ENCODE results near the gene CERS1.

The CERS1 gene

DNA sequence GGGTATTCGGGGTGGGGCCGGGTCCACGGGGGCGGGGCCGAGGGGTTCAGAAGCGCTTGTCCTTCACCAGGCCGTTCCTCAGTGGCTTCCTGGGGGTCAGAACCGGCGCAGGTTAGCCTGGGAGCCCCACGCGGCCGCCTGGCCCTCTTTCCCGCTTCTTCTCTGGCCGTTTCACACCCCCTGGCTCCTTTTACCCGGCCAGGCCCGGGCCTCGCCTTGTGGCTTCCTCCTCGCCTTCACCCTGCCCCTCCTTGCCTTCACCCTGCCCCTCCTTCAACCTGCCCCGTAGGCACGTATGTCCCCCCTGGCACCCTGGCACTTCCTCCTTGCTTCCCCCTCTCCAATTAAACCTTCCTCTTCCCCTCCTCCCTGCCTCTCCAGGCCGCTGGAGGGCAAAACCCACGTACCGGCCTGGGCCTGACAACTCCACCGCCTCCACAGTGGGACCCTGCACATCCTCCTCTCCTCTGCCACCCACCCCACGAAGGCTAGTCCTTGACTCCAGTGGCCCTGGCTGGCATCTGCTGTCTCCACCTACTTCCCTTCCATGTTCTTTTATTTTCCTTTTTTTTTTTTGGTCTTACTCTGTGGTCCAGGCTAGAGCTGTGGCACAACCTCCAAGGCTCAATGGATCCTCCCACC, 25.3 kb downstream of the CERS1 start:
- DNase-seq (ENCODE audit: low read depth in 2 of 2): no peak

DNA sequence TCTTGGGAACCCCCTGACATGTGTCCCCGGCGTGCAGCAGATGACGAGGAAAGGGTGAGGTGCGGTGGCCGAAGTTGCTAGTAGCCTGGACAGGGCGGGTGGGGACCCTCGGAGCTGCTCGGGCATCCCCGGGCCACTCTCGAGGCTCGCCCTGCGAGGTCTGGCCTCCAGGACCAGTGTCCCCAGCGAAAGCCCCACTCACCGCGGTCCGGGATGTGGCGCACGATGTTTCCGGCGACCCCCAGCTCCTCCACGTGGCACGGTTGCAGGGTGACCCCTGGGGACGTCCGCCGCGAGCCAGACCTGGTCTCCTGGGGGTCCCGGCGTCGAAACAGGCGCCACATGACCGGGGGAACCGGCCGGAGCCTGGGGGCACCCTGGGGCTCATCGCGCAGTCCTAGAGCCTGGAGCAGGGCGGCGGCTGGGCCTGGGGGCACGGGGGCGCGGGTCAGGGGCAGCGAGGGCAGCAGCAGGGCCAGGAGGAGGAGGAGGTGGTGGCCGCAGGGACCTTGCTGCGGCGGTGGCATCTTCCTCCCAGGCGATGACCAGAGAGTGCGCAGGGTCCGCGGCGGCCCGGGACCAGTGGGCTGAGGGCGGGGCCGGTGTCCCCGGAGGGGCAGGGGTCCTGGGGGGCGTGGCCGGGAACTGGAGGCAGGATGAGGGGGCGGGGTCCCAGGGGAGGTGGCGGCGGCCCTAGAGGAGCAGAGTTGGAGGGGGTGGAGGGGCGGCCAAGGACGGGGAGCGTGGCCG, 26.0 kb downstream of the CERS1 start:
- DNase-seq (ENCODE audit: low read depth in 2 of 2): no peak

GRCh38 chr19:18869023-18869618, 26.8 kb downstream of the CERS1 start:
- DNase-seq (ENCODE audit: low read depth in 2 of 2): no peak

DNA sequence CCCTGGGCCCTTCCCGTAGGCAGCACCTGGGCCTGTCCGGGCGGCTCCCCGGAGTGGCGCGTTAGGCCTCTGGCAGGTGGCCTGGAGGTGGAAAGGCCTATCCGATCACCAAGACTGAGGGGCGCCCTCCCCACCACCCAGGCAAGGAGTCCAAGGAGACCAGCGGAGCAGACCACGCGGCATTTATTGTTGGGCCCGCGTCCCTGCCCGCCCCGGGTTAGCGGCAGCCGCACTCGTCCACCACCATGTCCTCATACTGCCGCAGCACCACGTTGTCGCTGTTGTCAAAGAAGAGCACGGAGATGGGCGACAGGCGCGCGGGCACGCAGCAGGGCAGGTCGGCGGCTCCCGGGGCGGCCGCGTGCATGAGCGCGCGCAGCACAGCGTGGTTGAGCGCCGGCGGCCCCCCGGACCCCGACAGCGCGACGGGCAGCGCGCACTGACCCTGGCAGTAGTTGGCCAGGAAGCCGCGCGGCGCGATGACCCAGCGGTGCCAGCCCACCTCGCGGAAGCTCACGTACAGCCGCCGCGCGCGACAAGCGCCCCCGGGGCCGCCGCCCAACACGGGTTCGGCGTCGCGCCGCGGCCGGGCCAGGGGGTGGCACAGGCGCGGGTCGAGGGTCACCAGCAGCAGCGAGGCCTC, 27.5 kb downstream of the CERS1 start:
- no peak for DNase-seq (ENCODE audit: low read depth in 2 of 2)

DNA sequence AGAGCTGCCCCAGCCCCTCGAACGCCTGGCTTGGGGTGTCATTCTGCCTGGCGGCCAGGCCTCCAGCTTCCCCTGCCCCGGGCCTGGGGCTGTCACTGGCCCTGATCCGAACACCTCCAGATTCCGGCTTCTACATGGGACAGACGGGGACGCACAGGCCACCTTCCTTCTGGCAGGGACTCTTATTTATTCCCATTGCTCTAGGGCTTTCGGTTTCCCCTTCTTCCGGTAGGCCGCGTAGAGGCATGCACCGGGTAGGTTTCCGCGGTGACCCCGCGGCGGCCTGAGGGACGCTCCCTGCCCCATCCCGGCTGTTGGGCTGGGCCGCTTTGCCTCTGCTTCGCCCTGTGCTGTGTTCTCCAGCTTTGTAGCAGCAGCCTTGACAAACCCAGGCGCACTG, 28.2 kb downstream of the CERS1 start:
- DNase-seq (ENCODE audit: low read depth in 2 of 2): no peak

GRCh38 chr19:18867199-18867598, 28.8 kb downstream of the CERS1 start:
- DNase-seq (ENCODE audit: low read depth in 2 of 2): no peak

GRCh38 chr19:18866800-18867123, 29.2 kb downstream of the CERS1 start:
- no peak for DNase-seq (ENCODE audit: low read depth in 2 of 2)

DNA sequence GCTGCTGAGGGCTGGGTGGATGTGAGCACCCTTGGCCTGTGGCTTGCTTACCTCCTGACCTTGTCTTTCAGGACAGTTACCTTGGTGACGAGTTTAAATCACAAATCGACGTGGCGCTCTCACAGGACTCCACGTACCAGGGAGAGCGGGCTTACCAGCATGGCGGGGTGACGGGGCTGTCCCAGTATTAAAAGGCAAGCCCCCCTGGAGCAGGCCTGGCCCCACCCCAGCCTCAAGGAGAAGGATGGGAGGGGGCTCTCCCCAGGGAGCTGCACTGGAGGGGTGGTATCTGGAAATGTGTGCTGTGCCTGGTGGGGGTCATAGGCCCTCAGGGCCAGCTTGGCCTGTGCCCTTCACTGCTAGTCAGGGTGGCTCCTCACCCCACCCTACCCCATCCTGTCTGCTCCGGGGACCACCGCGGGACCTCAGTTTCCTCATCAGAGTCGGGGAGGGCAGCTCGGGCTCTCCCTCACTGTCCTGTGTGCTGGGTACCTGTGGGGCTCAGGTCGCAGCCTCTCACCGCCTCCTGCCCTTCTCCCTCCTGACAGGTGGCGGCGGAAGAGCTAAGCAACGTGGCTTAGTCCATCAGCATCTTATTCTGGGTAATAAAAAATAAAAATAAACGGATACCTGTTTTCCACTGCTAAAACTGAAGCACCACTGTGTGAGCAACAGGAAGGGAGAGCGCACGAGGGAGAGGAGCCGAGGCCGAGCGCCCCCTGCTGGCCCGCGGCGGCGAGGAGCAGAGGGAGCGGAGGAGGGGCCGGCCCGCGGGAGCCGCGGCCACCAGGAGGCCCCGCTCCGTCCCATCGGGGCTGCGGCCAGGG, 29.8 kb downstream of the CERS1 start:
- peak; percentile 11 to 32 for DNase-seq (ENCODE audit: low read depth in 2 of 2)

GRCh38 chr19:18865106-18865972, 30.6 kb downstream of the CERS1 start:
- no peak for DNase-seq (ENCODE audit: low read depth in 2 of 2)

DNA sequence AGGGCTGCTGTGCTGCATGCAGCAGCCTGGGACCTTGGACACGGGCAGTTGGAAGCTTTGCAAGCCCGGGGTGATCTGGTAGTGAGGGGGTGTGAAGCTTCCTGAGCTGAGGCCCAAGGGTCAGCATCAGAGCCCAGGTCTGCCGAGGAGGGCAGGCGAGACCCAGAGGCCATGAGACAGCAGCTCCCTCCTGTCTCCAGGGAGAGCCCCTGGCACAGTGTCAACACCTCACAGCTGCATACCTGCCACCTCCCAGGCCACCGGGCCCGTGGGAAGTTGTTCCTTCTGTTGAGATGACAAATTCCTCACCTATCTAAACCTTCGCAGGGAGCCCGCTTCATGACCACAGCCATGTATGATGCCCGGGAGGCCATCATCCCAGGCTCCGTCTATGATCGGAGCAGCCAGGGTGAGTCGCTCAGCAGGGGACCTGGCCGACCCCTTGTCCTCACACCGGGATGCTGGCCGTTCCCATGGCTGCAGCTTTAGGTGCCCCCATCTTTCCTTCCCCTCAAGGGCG, 32.1 kb downstream of the CERS1 start:
- DNase-seq (ENCODE audit: low read depth in 2 of 2): no peak

GRCh38 chr19:18862976-18863842, 32.7 kb downstream of the CERS1 start:
- no peak for DNase-seq (ENCODE audit: low read depth in 2 of 2)

DNA sequence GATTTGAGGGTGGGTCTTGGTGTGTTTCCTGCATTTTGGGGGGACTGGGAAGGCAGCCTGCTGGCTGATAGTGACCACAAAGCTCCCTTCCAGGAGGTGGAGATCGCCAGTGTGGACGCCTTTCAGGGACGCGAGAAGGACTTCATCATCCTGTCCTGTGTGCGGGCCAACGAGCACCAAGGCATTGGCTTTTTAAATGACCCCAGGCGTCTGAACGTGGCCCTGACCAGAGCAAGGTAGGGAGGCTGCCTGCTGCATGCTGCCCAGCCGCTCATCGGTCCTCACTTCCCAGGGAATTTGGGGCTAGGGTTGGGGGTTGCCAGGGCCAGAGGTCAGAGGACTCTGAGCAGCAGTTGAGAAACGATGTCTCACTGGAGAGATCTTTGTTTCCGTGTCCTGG, 34.0 kb downstream of the CERS1 start:
- DNase-seq (ENCODE audit: low read depth in 2 of 2): no peak

DNA sequence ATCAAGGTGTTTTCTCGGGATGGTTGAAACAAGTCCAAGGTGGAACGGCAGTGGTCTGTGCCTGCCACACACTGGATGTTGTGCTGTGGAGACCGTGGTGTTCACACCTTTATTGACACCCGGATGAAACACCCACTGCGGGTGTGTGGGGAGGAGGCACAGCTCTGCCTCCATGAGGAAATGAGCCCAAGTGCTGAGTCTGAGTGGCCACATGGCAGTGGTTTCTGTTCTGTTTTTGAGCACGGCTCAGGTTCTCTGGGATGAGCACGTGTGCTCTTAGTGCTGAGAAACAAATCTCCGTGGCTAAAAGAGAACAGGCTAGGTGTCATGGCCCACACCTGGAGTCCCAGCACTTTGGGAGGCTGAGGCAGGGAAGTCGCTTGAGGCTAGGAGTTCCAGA, 34.7 kb downstream of the CERS1 start:
- no peak for DNase-seq (ENCODE audit: low read depth in 2 of 2)

GRCh38 chr19:18860725-18861124, 35.2 kb downstream of the CERS1 start:
- DNase-seq (ENCODE audit: low read depth in 2 of 2): no peak

DNA sequence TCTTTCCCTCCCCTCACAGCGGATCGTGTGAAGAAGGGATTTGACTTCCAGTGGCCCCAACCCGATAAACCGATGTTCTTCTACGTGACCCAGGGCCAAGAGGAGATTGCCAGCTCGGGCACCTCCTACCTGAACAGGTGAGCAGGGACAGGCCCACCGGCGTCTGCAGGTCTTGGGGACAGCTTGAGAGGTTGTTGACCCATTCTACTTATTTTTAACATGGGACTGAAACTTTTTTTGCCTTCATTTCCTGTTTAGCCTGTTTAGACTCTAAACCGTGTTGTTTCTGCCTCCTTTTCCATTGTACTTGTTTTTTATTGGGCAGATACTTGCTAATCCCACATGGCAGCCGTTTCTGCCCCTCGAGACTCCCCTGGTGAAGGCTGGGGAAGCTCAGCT, 35.7 kb downstream of the CERS1 start:
- no peak for DNase-seq (ENCODE audit: low read depth in 2 of 2)

DNA sequence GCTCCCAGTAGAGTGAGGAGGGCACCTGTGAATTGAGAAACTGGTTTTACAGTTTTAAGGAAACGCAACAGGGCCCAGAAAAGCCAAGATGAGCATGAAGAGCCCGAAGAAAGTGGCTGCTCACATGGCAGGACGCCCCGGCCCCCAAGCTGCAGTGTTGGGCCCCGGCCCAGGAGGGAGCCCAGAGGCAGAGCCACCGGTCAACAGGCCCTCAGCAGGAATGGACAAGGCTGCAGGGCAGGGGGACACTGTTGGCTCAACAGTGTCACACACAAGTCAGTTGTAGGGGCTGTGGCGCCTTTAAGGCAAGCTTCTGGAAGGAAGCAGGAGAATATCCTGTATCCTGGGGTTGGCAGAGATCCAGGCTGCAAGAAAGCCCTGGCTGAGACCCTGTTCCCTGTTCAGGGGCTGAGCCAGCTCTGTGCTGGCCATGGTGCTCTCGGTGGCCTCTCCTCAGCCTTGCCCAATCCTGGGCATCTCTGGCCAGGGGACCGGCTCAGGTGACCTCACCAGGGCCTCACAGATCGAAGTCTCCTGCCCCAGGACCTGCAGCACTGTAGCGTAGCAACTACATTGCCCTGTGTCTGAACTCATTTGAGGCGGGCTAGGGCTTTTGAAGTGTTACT, 36.2 kb downstream of the CERS1 start:
- no peak for DNase-seq (ENCODE audit: low read depth in 2 of 2)

- no peak for DNase-seq (ENCODE audit: low read depth in 2 of 2)
Measured at GRCh38 chr19:18858906-18859646, 36.9 kb downstream of the CERS1 start.

DNA sequence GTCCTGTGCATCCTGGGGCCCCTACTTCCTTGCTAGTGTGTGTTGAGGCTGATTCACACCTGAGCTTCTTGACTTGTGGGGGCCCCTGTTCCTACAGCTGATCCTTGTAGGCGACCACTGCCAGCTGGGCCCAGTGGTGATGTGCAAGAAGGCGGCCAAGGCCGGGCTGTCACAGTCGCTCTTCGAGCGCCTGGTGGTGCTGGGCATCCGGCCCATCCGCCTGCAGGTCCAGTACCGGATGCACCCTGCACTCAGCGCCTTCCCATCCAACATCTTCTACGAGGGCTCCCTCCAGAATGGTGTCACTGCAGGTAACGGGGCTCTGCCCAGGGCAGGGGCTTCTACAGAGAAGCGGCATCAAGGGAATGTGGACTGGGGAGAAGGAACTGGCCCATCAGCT, 38.7 kb downstream of the CERS1 start:
- no peak for DNase-seq (ENCODE audit: low read depth in 2 of 2)
